Liver (tissue), 9 donors: ENCODE data around the gene ZNF574. TPM values are rescaled to one million over a fixed set of nuclear protein-coding genes. Genes with fewer than 3 reads are reported as not detected.

Source experiments
- DNase-seq: peaks from one replicate; pipeline ENCODE4 v3.0.0-alpha.2; 2017; ENCODE audit warnings: low spot score
- H3K27ac ChIP-seq, 2 donors: one replicate each; pipeline ENCODE4 v1.7.0; 2013; ENCODE audit warnings: inconsistent platforms in 2 of 2, low read length in 2 of 2, control low read depth in 1 of 2, low read depth in 1 of 2, mild to moderate bottlenecking in 1 of 2
- H3K27me3 ChIP-seq, 4 donors: one replicate each; pipeline versions ENCODE4 v1.6.1 to v1.7.0; 2013; ENCODE audit warnings: low read length in 3 of 4, inconsistent platforms in 1 of 4, mild to moderate bottlenecking in 1 of 4, moderate library complexity in 1 of 4; ENCODE audit not compliant: control insufficient read depth in 4 of 4, insufficient read depth in 4 of 4
- H3K36me3 ChIP-seq, 4 donors: one replicate each; pipeline versions ENCODE4 v1.6.1 to v1.7.0; 2013; ENCODE audit warnings: low read length in 3 of 4, mild to moderate bottlenecking in 3 of 4, low read depth in 1 of 4, moderate library complexity in 1 of 4; ENCODE audit not compliant: control insufficient read depth in 4 of 4, insufficient read depth in 3 of 4
- H3K4me1 ChIP-seq, 4 donors: one replicate each; pipeline versions ENCODE4 v1.6.1 to v1.7.0; 2013; ENCODE audit warnings: low read length in 3 of 4, mild to moderate bottlenecking in 3 of 4, moderate library complexity in 1 of 4; ENCODE audit not compliant: control insufficient read depth in 4 of 4, insufficient read depth in 4 of 4
- H3K4me3 ChIP-seq, 3 donors: one replicate each; pipeline versions ENCODE4 v1.6.1 to v1.7.0; 2013; ENCODE audit warnings: low read length in 3 of 3, control low read depth in 1 of 3, low read depth in 1 of 3, mild to moderate bottlenecking in 1 of 3
- H3K9ac ChIP-seq, 2 donors: one replicate each; pipeline ENCODE4 v1.7.0; 2013; ENCODE audit warnings: low read length in 2 of 2, mild to moderate bottlenecking in 2 of 2, moderate library complexity in 2 of 2, control low read depth in 1 of 2, low read depth in 1 of 2
- H3K9me3 ChIP-seq, 4 donors: one replicate each; pipeline versions ENCODE4 v1.6.1 to v1.7.0; 2013; ENCODE audit warnings: low read length in 3 of 4; ENCODE audit not compliant: control insufficient read depth in 4 of 4
- ATF3 ChIP-seq: IDR thresholded peaks from 2 replicates; pipeline ENCODE4 v1.6.1; 2016; ENCODE audit warnings: antibody characterized with exemption
- EGR1 ChIP-seq, 2 donors: IDR thresholded peaks; 2 replicates each; pipeline ENCODE4 v1.6.1; 2016 to 2018; ENCODE audit warnings: antibody characterized with exemption in 2 of 2, low read depth in 2 of 2
- FOXA1 ChIP-seq: IDR thresholded peaks from 2 replicates; pipeline ENCODE4 v1.6.1; 2016; ENCODE audit warnings: antibody characterized with exemption
- FOXA2 ChIP-seq: IDR thresholded peaks from 2 replicates; pipeline ENCODE4 v1.6.1; 2016; ENCODE audit warnings: antibody characterized with exemption
- GABPA ChIP-seq, 2 donors: IDR thresholded peaks in 1 of 2; conservative IDR thresholded peaks in 1 of 2; 2 replicates each; pipeline ENCODE4 v1.6.1; 2016; ENCODE audit warnings: antibody characterized with exemption in 2 of 2, mild to moderate bottlenecking in 1 of 2, moderate library complexity in 1 of 2
- HNF4A ChIP-seq, 2 donors: conservative IDR thresholded peaks; 2 replicates each; pipeline ENCODE4 v1.6.1; 2016; ENCODE audit warnings: antibody characterized with exemption in 2 of 2, mild to moderate bottlenecking in 2 of 2
- HNF4G ChIP-seq: IDR thresholded peaks from 2 replicates; pipeline ENCODE4 v1.6.1; 2016; ENCODE audit warnings: antibody characterized with exemption
- JUND ChIP-seq, 2 donors: IDR thresholded peaks; 2 replicates each; pipeline ENCODE4 v1.6.1; 2016; ENCODE audit warnings: antibody characterized with exemption in 2 of 2
- NR2F2 ChIP-seq: IDR thresholded peaks from 2 replicates; pipeline ENCODE4 v1.6.1; 2016; ENCODE audit warnings: antibody characterized with exemption
- RAD21 ChIP-seq, 2 donors: IDR thresholded peaks; 2 replicates each; pipeline ENCODE4 v1.6.1; 2016; ENCODE audit warnings: antibody characterized with exemption in 2 of 2, mild to moderate bottlenecking in 2 of 2
- RXRA ChIP-seq, 2 donors: IDR thresholded peaks; 2 replicates each; pipeline ENCODE4 v1.6.1; 2017 to 2018; ENCODE audit warnings: antibody characterized with exemption in 2 of 2, mild to moderate bottlenecking in 1 of 2
- SP1 ChIP-seq: IDR thresholded peaks from 2 replicates; pipeline ENCODE4 v1.6.1; 2018; ENCODE audit warnings: antibody characterized with exemption, mild to moderate bottlenecking
- TAF1 ChIP-seq: conservative IDR thresholded peaks from 2 replicates; pipeline ENCODE4 v1.6.1; 2016; ENCODE audit warnings: antibody characterized with exemption, mild to moderate bottlenecking
- YY1 ChIP-seq: IDR thresholded peaks from 2 replicates; pipeline ENCODE4 v1.6.1; 2016; ENCODE audit warnings: antibody characterized with exemption, mild to moderate bottlenecking
- WGBS: extraction: QIAGEN DNeasy Blood & Tissue Kit; methylation state at CpG from one replicate; pipeline ENCODE4 v1.1.7; 2013; 5-methylcytosine and 5-hydroxymethylcytosine counted together
- polyA plus RNA-seq, 2 donors: library from polyadenylated mRNA; stranded (reverse) in 1 of 2; unstranded in 1 of 2; fragments of 200-250 nt in 1 of 2; fragments of >200 nt in 1 of 2; fragmentation: Nextera tagmentation in 1 of 2; extraction: Ambion mirVana in 1 of 2; gene quantifications; one replicate each; pipeline versions ENCODE4 v1.2.1 to v1.2.3, GENCODE V29; 2013 to 2015
- total RNA-seq, 2 donors: library from RNA; depleted of rRNA; stranded (reverse); fragments of >200 nt; gene quantifications; one replicate each; pipeline ENCODE4 v1.2.3, GENCODE V29; 2014
- TF ChIP-seq, protein P1 (sequence below): IDR thresholded peaks from 2 replicates; pipeline ENCODE4 v1.6.1; 2016; ENCODE audit warnings: antibody characterized with exemption
- TF ChIP-seq, protein P2 (sequence below): IDR thresholded peaks from 2 replicates; pipeline ENCODE4 v1.6.1; 2016; ENCODE audit warnings: antibody characterized with exemption, mild to moderate bottlenecking
- TF ChIP-seq, protein P3 (sequence below): fragments of 150-350 bp; IDR thresholded peaks from 2 replicates; pipeline ENCODE4 v1.5.1; 2017; ENCODE audit warnings: improper control_type of control experiment, low read depth, low read length; ENCODE audit not compliant: missing input control
- TF ChIP-seq, protein P4 (sequence below): IDR thresholded peaks from 2 replicates; pipeline ENCODE4 v1.6.1; 2016; ENCODE audit warnings: antibody characterized with exemption
- donor health status: healthy.
- donor health status: healthy.
- donor health status: healthy.
- donor health status: healthy.
- donor health status: healthy.

ZNF574 gene
- total and polyA plus RNA-seq, 4 donors: 3.3 to 7.4 (median 6.5) TPM

DNA sequence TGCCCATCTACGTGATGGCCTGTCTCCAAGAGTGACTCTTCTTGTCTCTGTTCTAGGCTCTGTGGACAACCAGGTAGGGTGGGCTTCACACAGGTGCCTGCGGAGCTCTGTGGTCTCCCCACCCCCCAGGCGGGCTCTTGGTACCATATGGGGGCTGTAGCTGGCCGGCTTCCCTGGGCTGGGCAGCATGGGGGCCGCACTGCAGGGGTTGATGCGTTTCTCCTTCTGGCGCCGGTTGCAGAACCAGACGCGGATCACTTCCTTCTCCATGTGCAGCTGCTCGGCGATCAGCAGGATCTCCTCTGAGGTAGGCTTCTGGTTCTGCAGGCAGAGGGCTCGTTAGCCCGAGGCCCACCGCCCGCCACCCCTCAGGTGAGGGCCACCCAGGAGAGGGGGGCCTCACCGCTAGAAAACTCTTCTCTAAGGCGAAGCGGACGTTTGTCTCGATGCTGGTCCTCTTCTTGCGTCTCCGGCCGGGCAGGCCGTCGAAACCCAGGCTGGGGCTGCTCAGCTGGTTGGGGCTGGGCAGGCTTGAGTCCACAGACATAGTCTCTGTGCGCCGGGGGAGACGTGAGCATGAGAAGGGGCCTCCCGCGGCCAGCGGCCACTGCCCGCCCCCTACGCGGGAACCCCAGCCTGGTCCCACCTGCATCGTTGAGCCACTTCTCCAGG is 19.3 kb downstream of the ZNF574 start:
- TF ChIP-seq JUND (IDR thresholded peaks at IDR 0.05) (no peak), HNF4G (no peak), YY1 (no peak), FOXA2 (no peak), TAF1 (no peak), GABPA (IDR thresholded peaks at IDR 0.05 in 1 of 2, conservative IDR thresholded peaks at IDR 0.05 in 1 of 2) (no peak), RXRA (IDR thresholded peaks at IDR 0.05) (no peak), RAD21 (IDR thresholded peaks at IDR 0.05) (no peak), NR2F2 (no peak), FOXA1 (no peak), HNF4A (conservative IDR thresholded peaks at IDR 0.05) (no peak), SP1 (no peak), EGR1 (IDR thresholded peaks at IDR 0.05; ENCODE audit: low read depth in 2 of 2) (no peak), ATF3 (no peak)
- TF ChIP-seq, protein P1, sequence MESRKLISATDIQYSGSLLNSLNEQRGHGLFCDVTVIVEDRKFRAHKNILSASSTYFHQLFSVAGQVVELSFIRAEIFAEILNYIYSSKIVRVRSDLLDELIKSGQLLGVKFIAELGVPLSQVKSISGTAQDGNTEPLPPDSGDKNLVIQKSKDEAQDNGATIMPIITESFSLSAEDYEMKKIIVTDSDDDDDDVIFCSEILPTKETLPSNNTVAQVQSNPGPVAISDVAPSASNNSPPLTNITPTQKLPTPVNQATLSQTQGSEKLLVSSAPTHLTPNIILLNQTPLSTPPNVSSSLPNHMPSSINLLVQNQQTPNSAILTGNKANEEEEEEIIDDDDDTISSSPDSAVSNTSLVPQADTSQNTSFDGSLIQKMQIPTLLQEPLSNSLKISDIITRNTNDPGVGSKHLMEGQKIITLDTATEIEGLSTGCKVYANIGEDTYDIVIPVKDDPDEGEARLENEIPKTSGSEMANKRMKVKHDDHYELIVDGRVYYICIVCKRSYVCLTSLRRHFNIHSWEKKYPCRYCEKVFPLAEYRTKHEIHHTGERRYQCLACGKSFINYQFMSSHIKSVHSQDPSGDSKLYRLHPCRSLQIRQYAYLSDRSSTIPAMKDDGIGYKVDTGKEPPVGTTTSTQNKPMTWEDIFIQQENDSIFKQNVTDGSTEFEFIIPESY: no peak
- TF ChIP-seq, protein P2, sequence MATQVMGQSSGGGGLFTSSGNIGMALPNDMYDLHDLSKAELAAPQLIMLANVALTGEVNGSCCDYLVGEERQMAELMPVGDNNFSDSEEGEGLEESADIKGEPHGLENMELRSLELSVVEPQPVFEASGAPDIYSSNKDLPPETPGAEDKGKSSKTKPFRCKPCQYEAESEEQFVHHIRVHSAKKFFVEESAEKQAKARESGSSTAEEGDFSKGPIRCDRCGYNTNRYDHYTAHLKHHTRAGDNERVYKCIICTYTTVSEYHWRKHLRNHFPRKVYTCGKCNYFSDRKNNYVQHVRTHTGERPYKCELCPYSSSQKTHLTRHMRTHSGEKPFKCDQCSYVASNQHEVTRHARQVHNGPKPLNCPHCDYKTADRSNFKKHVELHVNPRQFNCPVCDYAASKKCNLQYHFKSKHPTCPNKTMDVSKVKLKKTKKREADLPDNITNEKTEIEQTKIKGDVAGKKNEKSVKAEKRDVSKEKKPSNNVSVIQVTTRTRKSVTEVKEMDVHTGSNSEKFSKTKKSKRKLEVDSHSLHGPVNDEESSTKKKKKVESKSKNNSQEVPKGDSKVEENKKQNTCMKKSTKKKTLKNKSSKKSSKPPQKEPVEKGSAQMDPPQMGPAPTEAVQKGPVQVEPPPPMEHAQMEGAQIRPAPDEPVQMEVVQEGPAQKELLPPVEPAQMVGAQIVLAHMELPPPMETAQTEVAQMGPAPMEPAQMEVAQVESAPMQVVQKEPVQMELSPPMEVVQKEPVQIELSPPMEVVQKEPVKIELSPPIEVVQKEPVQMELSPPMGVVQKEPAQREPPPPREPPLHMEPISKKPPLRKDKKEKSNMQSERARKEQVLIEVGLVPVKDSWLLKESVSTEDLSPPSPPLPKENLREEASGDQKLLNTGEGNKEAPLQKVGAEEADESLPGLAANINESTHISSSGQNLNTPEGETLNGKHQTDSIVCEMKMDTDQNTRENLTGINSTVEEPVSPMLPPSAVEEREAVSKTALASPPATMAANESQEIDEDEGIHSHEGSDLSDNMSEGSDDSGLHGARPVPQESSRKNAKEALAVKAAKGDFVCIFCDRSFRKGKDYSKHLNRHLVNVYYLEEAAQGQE: no peak
- TF ChIP-seq, protein P3, sequence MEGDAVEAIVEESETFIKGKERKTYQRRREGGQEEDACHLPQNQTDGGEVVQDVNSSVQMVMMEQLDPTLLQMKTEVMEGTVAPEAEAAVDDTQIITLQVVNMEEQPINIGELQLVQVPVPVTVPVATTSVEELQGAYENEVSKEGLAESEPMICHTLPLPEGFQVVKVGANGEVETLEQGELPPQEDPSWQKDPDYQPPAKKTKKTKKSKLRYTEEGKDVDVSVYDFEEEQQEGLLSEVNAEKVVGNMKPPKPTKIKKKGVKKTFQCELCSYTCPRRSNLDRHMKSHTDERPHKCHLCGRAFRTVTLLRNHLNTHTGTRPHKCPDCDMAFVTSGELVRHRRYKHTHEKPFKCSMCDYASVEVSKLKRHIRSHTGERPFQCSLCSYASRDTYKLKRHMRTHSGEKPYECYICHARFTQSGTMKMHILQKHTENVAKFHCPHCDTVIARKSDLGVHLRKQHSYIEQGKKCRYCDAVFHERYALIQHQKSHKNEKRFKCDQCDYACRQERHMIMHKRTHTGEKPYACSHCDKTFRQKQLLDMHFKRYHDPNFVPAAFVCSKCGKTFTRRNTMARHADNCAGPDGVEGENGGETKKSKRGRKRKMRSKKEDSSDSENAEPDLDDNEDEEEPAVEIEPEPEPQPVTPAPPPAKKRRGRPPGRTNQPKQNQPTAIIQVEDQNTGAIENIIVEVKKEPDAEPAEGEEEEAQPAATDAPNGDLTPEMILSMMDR: no peak
- TF ChIP-seq, protein P4, sequence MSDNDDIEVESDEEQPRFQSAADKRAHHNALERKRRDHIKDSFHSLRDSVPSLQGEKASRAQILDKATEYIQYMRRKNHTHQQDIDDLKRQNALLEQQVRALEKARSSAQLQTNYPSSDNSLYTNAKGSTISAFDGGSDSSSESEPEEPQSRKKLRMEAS: no peak

More for the DNA sequence above, 19.3 kb downstream of the ZNF574 start:
- WGBS: 81% methylated on average over 36 of the region's 36 CpGs
- H3K36me3 ChIP-seq: peaks cover 0 to 1% (median 0%) of the 10 kb centered on the region in 4 donors
- no peaks in the 10 kb centered on the region for H3K9me3 ChIP-seq
- no peak overlapping the region for H3K27ac ChIP-seq
- H3K9ac ChIP-seq: no peak overlapping the region
- H3K4me1 ChIP-seq: no peaks in the 10 kb centered on the region
- no peak for DNase-seq
- H3K27me3 ChIP-seq: no peaks in the 10 kb centered on the region
- H3K4me3 ChIP-seq: no peak overlapping the region
